Measurements from ENCODE around the gene PLOD1. TPM values are rescaled to one million over a fixed set of nuclear protein-coding genes. Genes with fewer than 3 reads are reported as not detected.
"Not testable (repeated sequence)": the region's sequence is repeated elsewhere in the genome, so short reads cannot be mapped to it uniquely, and the experiment has no call there.

PLOD1 gene
- total RNA-seq, 2 experiments from 2014 or later, result 17.6 to 20.8 TPM

DNA sequence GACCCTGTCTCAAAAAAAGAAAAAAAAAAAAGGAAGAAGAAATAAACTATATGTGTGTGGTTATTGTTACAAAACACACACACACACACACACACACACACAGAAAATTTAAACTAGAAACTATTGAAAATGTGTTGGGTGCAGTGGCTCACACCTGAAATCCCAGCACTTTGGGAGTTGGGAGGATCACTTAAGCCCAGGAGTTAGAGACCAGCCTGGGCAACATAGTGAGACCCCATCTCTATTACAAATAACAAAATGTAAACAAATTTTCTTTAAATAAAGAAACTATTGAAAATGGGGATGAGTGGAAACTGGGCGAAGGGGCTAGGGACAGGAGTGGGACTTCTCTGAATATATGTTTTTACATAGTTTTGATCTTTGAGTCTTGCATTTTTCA, 31.3 kb upstream of the PLOD1 start:
- Mint-ChIP-seq H3K4me1 (peaks cover 23% of the 10 kb centered on the region), H3K9me3 (ENCODE audit: low read depth) (no peaks in the 10 kb centered on the region), H3K4me3 (no peak overlapping the region), H3K27me3 (peaks cover 54% of the 10 kb centered on the region), H3K36me3 (no peaks in the 10 kb centered on the region), H3K27ac (no peak overlapping the region)
- CTCF ChIA-PET, result interaction anchor here (0.7 kb wide), 1 partner anchor 226 kb away, joined by 3 read pairs; no protein-coding TSS in a partner anchor
- no peak for ATAC-seq
- DNase-seq, result no peak

DNA sequence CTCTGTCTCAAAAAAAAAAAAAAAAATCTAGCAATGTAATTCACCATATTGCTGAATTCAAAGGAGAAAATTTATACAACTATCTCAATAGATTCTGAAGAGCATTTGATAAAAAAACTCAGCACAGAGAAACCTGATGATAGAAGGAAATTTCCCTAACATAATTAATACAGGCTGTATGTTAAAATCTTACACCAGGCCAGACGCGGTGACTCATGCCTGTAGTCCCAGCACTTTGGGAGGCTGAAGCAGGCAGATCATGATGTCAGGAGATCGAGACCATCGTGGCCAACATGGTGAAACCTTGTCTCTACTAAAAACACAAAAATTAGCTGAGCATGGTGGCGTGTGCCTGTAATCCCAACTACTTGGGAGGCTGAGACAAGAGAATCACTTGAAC, 30.4 kb upstream of the PLOD1 start:
- H3K36me3 Mint-ChIP-seq; H3K4me3 Mint-ChIP-seq; H3K9me3 Mint-ChIP-seq (ENCODE audit: low read depth); H3K27ac Mint-ChIP-seq; DNase-seq; ATAC-seq: not testable (repeated sequence)
- peaks cover 49% of the 10 kb centered on the region for H3K27me3 Mint-ChIP-seq
- CTCF ChIA-PET, result interaction anchor here (0.7 to 1.7 kb wide), 3 partner anchors 75 to 254 kb away, joined by 3 read pairs; no protein-coding TSS in a partner anchor
- H3K4me1 Mint-ChIP-seq, result peaks cover 30% of the 10 kb centered on the region

DNA sequence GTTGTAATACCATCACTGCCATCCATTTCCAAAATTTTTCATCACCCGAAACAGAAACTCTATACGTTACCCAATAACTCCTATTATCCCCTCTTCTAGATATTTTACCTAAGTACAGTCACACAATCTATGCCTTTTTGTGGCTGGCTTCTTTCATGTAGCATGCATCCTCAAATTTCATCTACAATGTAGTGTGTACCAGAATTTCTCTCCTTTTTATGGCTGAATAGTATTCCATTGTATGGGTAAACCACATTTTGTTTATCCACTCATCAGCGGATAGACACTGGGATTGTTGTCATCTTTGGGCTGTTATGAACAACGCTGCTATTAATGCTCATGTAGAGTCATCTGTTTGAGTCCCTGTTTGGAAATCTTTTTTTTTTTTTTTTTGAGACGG, 29.5 kb upstream of the PLOD1 start:
- DNase-seq, result no peak
- Mint-ChIP-seq H3K4me1 (peaks cover 37% of the 10 kb centered on the region), H3K27me3 (peaks cover 41% of the 10 kb centered on the region), H3K9me3 (ENCODE audit: low read depth) (no peaks in the 10 kb centered on the region), H3K4me3 (no peak overlapping the region), H3K27ac (no peak overlapping the region), H3K36me3 (no peaks in the 10 kb centered on the region)
- ATAC-seq, result no peak
- CTCF ChIA-PET, result interaction anchor here (1.7 kb wide), 1 partner anchor 254 kb away, joined by 3 read pairs; no protein-coding TSS in a partner anchor

DNA sequence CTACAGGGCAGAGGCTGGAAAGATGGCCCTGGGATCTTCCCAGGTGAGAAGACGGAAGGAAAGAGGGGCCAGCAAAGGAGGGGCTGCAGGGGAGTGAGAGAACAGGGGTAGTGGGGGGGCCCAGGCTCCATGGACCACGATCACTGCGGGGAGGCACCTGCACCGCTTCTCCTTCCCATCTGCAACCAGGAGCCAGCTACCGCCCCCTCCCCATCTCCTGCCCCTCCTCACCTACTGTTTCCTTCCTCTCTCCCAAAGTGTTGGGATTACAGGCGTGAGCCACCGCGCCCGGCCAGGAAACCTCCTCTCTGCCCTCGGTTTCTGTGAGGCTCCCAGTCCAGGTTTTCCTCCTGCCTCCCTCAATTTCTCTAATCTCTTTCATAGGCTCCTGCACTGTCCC, 27.6 kb upstream of the PLOD1 start:
- DNase-seq (no peak), ATAC-seq (no peak)
- peaks cover 41% of the 10 kb centered on the region for H3K4me1 Mint-ChIP-seq
- CTCF ChIA-PET, result interaction anchor here (1.4 to 2.6 kb wide), 3 partner anchors 66 to 104 kb away, joined by 4 to 12 read pairs (median 10); partner anchors contain the start of genes CLCN6 and MTHFR
- no peaks in the 10 kb centered on the region for H3K36me3 Mint-ChIP-seq
- no peaks in the 10 kb centered on the region for H3K9me3 Mint-ChIP-seq (ENCODE audit: low read depth)
- peaks cover 28% of the 10 kb centered on the region for H3K27me3 Mint-ChIP-seq
- H3K4me3 Mint-ChIP-seq, result no peak overlapping the region
- no peak overlapping the region for H3K27ac Mint-ChIP-seq

DNA sequence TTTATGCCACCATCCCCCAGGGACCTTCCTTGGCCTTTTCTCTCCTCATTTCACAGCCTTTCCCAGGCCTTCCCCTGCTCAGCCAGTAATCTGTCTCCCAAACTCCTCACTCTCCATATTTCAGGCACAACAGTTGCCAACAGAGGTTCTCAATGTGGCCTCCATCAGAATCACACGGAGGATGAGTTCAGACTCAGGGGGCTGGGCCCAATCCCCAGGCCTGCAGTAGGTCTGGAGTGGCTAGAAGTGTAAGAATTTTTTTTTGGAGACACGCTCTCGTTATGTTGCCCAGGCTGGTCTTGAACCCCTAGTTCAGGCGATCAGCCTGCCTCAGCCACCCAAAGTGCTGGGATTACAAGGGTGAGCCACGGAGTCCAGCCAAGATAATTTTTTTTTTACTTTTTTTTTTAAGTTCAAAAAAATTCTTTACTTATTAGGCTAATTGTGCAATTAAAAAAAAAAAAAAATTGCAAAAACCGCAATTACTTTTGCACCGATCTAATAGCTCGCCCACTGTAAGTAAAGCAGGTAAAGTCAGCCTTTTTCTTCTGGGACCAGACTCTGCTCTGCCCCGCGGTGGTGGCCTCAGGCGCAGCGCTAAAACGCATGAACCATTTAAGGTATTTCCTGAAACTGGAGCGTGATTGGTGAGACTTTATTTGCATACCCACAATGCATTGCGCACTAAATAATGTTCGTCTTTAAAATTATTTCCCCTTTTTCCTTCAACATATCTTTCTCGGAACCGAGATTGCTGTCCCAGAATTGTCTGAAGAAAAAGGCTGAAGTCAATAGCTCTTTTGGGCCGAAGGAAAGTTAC, 27.0 kb upstream of the PLOD1 start:
- H3K27me3 Mint-ChIP-seq, result peaks cover 23% of the 10 kb centered on the region
- H3K9me3 Mint-ChIP-seq (ENCODE audit: low read depth), result no peaks in the 10 kb centered on the region
- peak; percentile 43 for ATAC-seq

DNA sequence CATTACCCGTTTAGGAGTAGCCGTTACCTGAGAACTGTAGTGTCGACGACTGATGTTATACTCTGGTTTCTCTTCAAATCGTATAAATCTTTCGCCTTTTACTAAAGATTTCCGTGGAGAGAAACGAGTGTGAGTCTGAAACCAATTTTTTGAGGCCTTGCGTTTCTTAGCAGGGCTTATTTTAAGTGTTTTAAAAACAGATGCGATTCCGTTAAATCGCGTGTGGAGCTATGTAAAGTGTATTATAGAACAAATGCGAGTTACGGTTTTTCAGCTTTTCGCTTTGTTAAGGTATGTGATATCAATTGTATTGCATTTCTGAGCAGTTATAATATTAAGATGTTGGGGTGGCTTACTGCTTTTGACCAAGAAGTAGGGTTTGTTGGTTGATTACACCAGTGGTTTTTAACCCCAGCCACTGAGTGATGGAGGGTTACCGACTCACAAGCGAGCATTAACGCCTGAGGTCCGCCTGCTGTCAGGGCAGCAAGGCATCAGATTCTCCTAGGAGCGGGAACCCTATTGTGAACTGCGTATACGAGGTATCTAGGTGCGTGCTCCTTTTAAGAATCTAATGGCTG, 26.3 kb upstream of the PLOD1 start:
- Mint-ChIP-seq H3K9me3 (ENCODE audit: low read depth) (no peaks in the 10 kb centered on the region), H3K36me3 (no peaks in the 10 kb centered on the region), H3K27me3 (peaks cover 23% of the 10 kb centered on the region), H3K27ac (peak overlapping the region; percentile 100), H3K4me3 (peak overlapping the region; percentile 87), H3K4me1 (peaks cover 41% of the 10 kb centered on the region)
- DNase-seq (peak; percentile 90), ATAC-seq (peak; percentile 66)
- CTCF ChIA-PET, result interaction anchor here (0.6 to 2.6 kb wide), 19 partner anchors 9 to 1822 kb away, joined by 3 to 12 read pairs (median 4); partner anchors contain the start of genes CLCN6, KIAA2013, MFN2 and MIIP

More for the DNA sequence above, 27.0 kb upstream of the PLOD1 start:
- DNase-seq, result peak; percentile 96
- Mint-ChIP-seq H3K36me3 (no peaks in the 10 kb centered on the region), H3K4me1 (peaks cover 41% of the 10 kb centered on the region), H3K27ac (peak overlapping the region; percentile 100), H3K4me3 (peak overlapping the region; percentile 87)
- CTCF ChIA-PET, result interaction anchor here (1.0 to 2.6 kb wide), 18 partner anchors 8 to 257 kb away, joined by 3 to 12 read pairs (median 4); partner anchors contain the start of genes CLCN6, KIAA2013, MFN2 and MIIP

DNA sequence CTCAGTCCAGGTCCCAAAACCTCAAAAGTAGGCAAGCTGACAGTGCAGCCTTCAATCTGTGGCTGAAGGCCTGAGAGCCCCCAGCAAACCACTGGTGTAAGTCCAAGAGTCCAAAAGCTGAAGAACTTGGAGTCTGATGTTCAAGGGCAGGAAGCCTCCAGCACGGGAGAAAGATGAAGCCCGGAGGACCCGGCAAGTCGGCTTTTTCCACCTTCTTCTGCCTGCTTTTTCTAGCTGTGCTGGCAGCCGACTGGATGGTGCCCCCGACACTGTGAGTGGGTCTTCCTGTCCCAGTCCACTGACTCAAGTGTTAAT, 23.6 kb upstream of the PLOD1 start:
- H3K27ac Mint-ChIP-seq; H3K4me3 Mint-ChIP-seq; ATAC-seq; H3K36me3 Mint-ChIP-seq; H3K9me3 Mint-ChIP-seq (ENCODE audit: low read depth); DNase-seq: not testable (repeated sequence)
- Mint-ChIP-seq H3K27me3 (peaks cover 16% of the 10 kb centered on the region), H3K4me1 (peaks cover 32% of the 10 kb centered on the region)
- CTCF ChIA-PET, result interaction anchor here (1.9 kb wide), 1 partner anchor 56 kb away, joined by 4 read pairs; no protein-coding TSS in a partner anchor

DNA sequence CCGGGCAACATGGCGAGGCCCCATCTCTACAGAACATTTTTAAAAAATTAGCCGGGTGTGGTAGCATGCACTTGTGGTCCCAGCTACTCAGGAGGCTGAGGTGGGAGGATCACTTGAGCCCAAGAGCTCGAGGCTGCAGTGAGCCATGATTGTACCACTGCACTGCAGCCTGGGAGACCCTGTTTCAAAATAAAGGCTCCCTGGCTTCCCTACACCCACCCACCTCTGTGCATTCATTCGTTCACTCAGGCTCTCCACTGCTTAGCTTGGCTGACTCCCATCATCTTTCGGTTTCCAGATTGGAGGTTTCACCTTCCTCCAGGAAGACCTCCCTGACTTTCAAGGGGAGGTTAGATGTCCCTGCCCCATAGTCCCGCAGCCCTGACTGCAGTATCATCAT, 22.5 kb upstream of the PLOD1 start:
- no peaks in the 10 kb centered on the region for H3K36me3 Mint-ChIP-seq
- no peaks in the 10 kb centered on the region for H3K9me3 Mint-ChIP-seq (ENCODE audit: low read depth)
- no peak overlapping the region for H3K27ac Mint-ChIP-seq
- H3K27me3 Mint-ChIP-seq, result peaks cover 13% of the 10 kb centered on the region
- H3K4me3 Mint-ChIP-seq, result no peak overlapping the region
- ATAC-seq (no peak), DNase-seq (no peak)
- CTCF ChIA-PET, result interaction anchor here (1.9 kb wide), 1 partner anchor 55 kb away, joined by 4 read pairs; no protein-coding TSS in a partner anchor
- peaks cover 28% of the 10 kb centered on the region for H3K4me1 Mint-ChIP-seq

DNA sequence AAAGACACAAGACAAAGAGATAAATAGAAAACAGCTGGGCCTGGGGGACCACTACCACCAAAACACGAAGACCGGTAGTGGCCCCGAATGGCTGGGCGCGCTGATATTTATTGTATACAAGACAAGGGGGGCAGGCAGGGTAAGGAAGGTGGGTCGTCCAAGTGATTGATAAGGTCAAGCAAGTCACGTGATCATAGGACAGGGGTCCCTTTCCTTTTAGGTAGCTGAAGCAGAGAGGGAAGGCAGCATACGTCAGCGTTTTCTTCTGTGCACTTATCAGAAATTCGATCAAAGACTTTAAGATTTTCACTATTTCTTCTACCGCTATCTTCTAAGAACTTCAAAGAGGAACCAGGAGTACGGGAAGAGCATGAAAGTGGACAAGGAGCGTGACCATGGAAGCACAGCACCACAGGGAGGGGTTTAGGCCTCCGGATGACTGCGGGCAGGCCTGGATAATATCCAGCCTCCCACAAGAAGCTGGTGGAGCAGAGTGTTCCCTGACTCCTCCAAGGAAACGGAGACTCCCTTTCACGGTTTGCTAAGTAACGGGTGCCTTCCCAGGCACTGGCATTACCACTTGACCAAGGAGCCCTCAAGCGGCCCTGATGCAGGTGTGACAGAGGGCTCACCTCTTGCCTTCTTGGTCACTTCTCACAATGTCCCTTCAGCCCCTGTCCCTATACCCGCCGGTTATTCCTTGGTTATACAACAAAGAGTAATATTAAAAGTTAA, 21.9 kb upstream of the PLOD1 start:
- H3K27ac Mint-ChIP-seq; DNase-seq; H3K4me3 Mint-ChIP-seq; ATAC-seq; H3K9me3 Mint-ChIP-seq (ENCODE audit: low read depth); H3K36me3 Mint-ChIP-seq; H3K27me3 Mint-ChIP-seq: not testable (repeated sequence)
- CTCF ChIA-PET, result interaction anchor here (1.1 kb wide), 1 partner anchor 21 kb away, joined by 4 read pairs; the partner anchor contains the start of gene PLOD1
- H3K4me1 Mint-ChIP-seq, result peaks cover 24% of the 10 kb centered on the region

DNA sequence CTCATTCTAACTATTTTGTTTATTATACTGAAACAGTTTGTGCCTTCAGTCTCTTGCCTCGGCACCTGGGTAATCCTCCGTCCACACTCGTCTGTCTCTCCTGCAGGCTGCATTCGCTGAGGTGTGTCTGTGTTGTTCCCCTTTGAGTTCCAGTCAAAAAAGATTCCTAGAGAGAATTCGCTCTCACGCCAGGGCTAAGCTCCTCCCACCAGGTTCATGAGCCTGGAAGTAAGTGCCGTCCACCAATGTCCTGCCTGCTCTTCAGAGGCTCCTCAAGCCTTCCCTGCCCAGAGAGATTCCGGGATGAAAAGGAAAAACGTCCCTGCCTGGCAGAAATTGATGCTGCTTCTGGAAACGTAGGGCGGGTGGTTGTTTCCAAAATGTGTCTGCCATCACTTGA, 21.2 kb upstream of the PLOD1 start:
- H3K4me1 Mint-ChIP-seq, result peaks cover 17% of the 10 kb centered on the region
- DNase-seq (no peak), ATAC-seq (no peak)
- CTCF ChIA-PET, result interaction anchor here (1.1 to 1.4 kb wide), 2 partner anchors 20 to 21 kb away, joined by 3 to 4 read pairs; partner anchors contain the start of gene PLOD1
- H3K4me3 Mint-ChIP-seq, result no peak overlapping the region
- no peak overlapping the region for H3K27ac Mint-ChIP-seq
- peaks cover 3% of the 10 kb centered on the region for H3K27me3 Mint-ChIP-seq
- H3K9me3 Mint-ChIP-seq (ENCODE audit: low read depth), result no peaks in the 10 kb centered on the region
- H3K36me3 Mint-ChIP-seq, result no peaks in the 10 kb centered on the region

DNA sequence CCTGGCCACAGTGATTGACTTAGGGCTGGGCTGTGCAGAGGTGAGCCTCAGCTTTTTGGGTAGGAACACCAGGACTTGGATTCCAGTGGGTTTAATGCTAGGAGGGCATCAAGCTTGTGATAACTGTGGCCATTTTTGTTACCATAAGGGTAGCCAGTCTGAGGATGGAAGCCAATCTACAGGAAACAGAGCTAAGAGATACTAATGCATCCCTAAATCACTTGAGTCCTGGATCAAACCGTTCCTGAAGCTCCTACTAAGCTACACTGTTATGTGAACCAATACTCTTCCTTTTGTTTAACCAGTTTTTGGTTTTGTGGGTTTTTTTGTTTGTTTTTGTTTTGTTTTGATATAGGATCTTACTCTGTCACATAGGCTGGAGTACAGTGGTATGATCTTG, 20.5 kb upstream of the PLOD1 start:
- Mint-ChIP-seq H3K36me3 (peaks cover under 1% of the 10 kb centered on the region), H3K27ac (no peak overlapping the region), H3K4me1 (peaks cover 11% of the 10 kb centered on the region), H3K4me3 (no peak overlapping the region), H3K27me3 (no peaks in the 10 kb centered on the region), H3K9me3 (ENCODE audit: low read depth) (no peaks in the 10 kb centered on the region)
- no peak for ATAC-seq
- CTCF ChIA-PET, result interaction anchor here (1.1 to 1.4 kb wide), 2 partner anchors 20 to 21 kb away, joined by 3 to 4 read pairs; partner anchors contain the start of gene PLOD1
- no peak for DNase-seq

DNA sequence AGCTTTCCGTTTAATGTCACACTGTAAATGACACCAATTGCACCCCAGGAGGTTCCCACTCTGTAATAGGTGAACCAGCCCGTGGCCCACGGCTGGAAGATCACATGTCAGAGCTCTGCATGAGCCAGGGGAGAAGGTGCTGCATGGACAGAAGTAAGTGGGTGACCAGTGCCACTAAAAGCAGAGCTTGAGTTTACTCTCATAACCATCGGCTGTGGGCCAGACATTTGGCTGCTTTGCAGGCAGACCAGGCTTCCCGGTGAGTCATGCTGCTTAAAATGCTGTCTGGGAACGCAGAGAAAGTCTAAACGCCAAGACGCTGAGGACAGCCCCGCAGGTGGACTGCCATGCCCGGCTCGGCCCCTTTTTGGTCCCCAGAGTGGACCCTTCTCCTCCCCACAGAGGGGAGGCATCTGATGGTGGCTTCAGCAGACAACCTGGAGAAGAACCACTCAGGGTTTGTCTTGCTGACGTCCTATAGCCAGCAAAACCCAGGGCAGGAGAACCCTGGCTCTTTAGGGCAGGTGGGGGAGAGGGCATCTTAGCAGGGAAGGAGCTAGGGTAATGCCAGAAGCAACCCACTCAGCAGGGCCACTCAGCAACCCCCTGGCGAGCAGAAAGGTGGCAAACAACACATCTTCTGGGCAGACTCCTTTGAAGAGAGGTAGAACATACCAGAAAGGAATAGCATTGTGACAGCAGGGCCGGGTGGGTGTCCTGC, 15.6 kb upstream of the PLOD1 start:
- no peak overlapping the region for H3K27ac Mint-ChIP-seq
- ATAC-seq (no peak), DNase-seq (no peak)
- H3K36me3 Mint-ChIP-seq, result peaks cover 21% of the 10 kb centered on the region
- H3K9me3 Mint-ChIP-seq (ENCODE audit: low read depth), result no peaks in the 10 kb centered on the region
- CTCF ChIA-PET, result no interaction called here
- H3K4me3 Mint-ChIP-seq, result no peak overlapping the region
- H3K27me3 Mint-ChIP-seq, result no peaks in the 10 kb centered on the region
- peaks cover 24% of the 10 kb centered on the region for H3K4me1 Mint-ChIP-seq

Data from activated CD8-positive, alpha-beta memory T cell treated with anti-CD3 and anti-CD28 coated beads, Interleukin-2, amount 10 ng/mL, durations not matched to agents 7 days and 5 days (primary cell).